Activated CD8-positive, alpha-beta T cell treated with anti-CD3 and anti-CD28 coated beads for 36 hours (primary cell): ENCODE data around the gene HAS3. TPM values are rescaled to one million over a fixed set of nuclear protein-coding genes. Genes with fewer than 3 reads are reported as not detected.

Experiments used
- ATAC-seq: fragments of 200-7000 bp; cut with Tn5 transposase; one replicate; pipeline ENCODE4 v1.10.0; 2021; ENCODE audit warnings: mild to moderate bottlenecking, moderate library complexity
- CTCF ChIA-PET: fragments of 350-600 bp; sonication (Branson Sonifier 250); formaldehyde crosslinking; loops from one replicate; lab custom pipeline; 2021; ENCODE audit warnings: antibody characterized with exemption; lab: Charles Lee
- POLR2A ChIA-PET: fragments of 350-600 bp; sonication (Branson Sonifier 250); formaldehyde crosslinking; loops from one replicate; lab custom pipeline; 2021; ENCODE audit warnings: antibody characterized with exemption; lab: Charles Lee
- DNase-seq: peaks from one replicate; pipeline ENCODE4 v3.0.0-alpha.2; 2020
- H3K27ac Mint-ChIP-seq: one replicate; pipeline ENCODE4 v1.8.0; 2021; ENCODE audit warnings: mild to moderate bottlenecking, mixed read lengths
- H3K27me3 Mint-ChIP-seq: one replicate; pipeline ENCODE4 v1.8.0; 2021; ENCODE audit warnings: mixed read lengths
- H3K36me3 Mint-ChIP-seq: one replicate; pipeline ENCODE4 v1.8.0; 2021; ENCODE audit warnings: low read depth, mixed read lengths
- H3K4me1 Mint-ChIP-seq: one replicate; pipeline ENCODE4 v1.8.0; 2021; ENCODE audit warnings: low read depth, mixed read lengths
- H3K4me3 Mint-ChIP-seq: one replicate; pipeline ENCODE4 v1.8.0; 2021; ENCODE audit warnings: mild to moderate bottlenecking, moderate library complexity, mixed read lengths
- H3K9me3 Mint-ChIP-seq: one replicate; pipeline ENCODE4 v1.8.0; 2021; ENCODE audit warnings: mixed read lengths
- CTCF ChIP-seq: fragments of 200-600 bp; IDR thresholded peaks from one replicate; pipeline ENCODE4 v1.8.0; 2022; ENCODE audit warnings: antibody characterized with exemption, mild to moderate bottlenecking
- intact Hi-C: fragments of 100-400 bp; cut with micrococcal nuclease; formaldehyde crosslinking; loops from one replicate; pipeline ENCODE4 v1.10.0; 2022
- total RNA-seq, 2 experiments: library from RNA; stranded (reverse); gene quantifications; one replicate each; pipeline ENCODE4 v1.2.3, GENCODE V29; 2021

HAS3 gene
- total RNA-seq, 2 experiments from 2014 or later = 0.11 to 0.43 TPM

- no peak for TF ChIP-seq CTCF
- H3K4me3 Mint-ChIP-seq = no peak overlapping the region
- DNase-seq = no peak
- ChIA-PET CTCF (interaction anchor here (1.8 kb wide), 1 partner anchor 40 kb away, joined by 6 read pairs; no protein-coding TSS in a partner anchor), POLR2A (interaction anchor here (0.6 kb wide), 1 partner anchor 114 kb away, joined by 4 read pairs; no protein-coding TSS in a partner anchor)
- no peak for ATAC-seq
- H3K27me3 Mint-ChIP-seq = no peaks in the 10 kb centered on the region
- H3K4me1 Mint-ChIP-seq = peaks cover 9% of the 10 kb centered on the region
- peaks cover 10% of the 10 kb centered on the region for H3K36me3 Mint-ChIP-seq
- H3K27ac Mint-ChIP-seq = no peak overlapping the region
- intact Hi-C loops = no loop called here
- H3K9me3 Mint-ChIP-seq = no peaks in the 10 kb centered on the region
Measured at GRCh38 chr16:69084289-69084688, 21.2 kb upstream of the HAS3 start.

- ATAC-seq (no peak), DNase-seq (no peak)
- H3K36me3 Mint-ChIP-seq = peaks cover 10% of the 10 kb centered on the region
- H3K4me1 Mint-ChIP-seq = peaks cover 11% of the 10 kb centered on the region
- no peak overlapping the region for H3K27ac Mint-ChIP-seq
- no peaks in the 10 kb centered on the region for H3K27me3 Mint-ChIP-seq
- no peak for TF ChIP-seq CTCF
- ChIA-PET POLR2A (no interaction called here), CTCF (interaction anchor here (0.7 to 1.8 kb wide), 2 partner anchors 39 to 598 kb away, joined by 3 to 6 read pairs; no protein-coding TSS in a partner anchor)
- H3K9me3 Mint-ChIP-seq = no peaks in the 10 kb centered on the region
- intact Hi-C loops = no loop called here
- H3K4me3 Mint-ChIP-seq = no peak overlapping the region
Measured at GRCh38 chr16:69085032-69085695, 20.3 kb upstream of the HAS3 start.

- POLR2A ChIA-PET = no interaction called here
- Mint-ChIP-seq H3K4me3 (no peak overlapping the region), H3K27me3 (no peaks in the 10 kb centered on the region), H3K27ac (no peak overlapping the region), H3K9me3 (no peaks in the 10 kb centered on the region), H3K36me3 (peaks cover 10% of the 10 kb centered on the region), H3K4me1 (peaks cover 11% of the 10 kb centered on the region)
- DNase-seq (no peak), ATAC-seq (no peak)
- intact Hi-C loops = no loop called here
- no peak for TF ChIP-seq CTCF
- CTCF ChIA-PET = no interaction called here
Measured at GRCh38 chr16:69087161-69087581, 18.3 kb upstream of the HAS3 start.

GRCh38 chr16:69088684-69089083 lies 16.8 kb upstream of the HAS3 start:
- intact Hi-C loops = no loop called here
- no peaks in the 10 kb centered on the region for H3K27me3 Mint-ChIP-seq
- no peaks in the 10 kb centered on the region for H3K9me3 Mint-ChIP-seq
- no peak for ATAC-seq
- H3K4me3 Mint-ChIP-seq = no peak overlapping the region
- TF ChIP-seq CTCF = no peak
- CTCF ChIA-PET = interaction anchor here (0.7 to 1.1 kb wide), 3 partner anchors 8 to 241 kb away, joined by 3 read pairs; partner anchors contain the start of gene HAS3
- H3K4me1 Mint-ChIP-seq = peaks cover 11% of the 10 kb centered on the region
- no peak for DNase-seq
- POLR2A ChIA-PET = interaction anchor here (0.9 kb wide), 1 partner anchor 23 kb away, joined by 3 read pairs; no protein-coding TSS in a partner anchor
- H3K36me3 Mint-ChIP-seq = peaks cover 10% of the 10 kb centered on the region
- peak overlapping the region; percentile 18 for H3K27ac Mint-ChIP-seq
